NB4 (cell line): Measurements from ENCODE around the gene TMCO4.

Experiments
- DNase-seq: peaks from one replicate; pipeline ENCODE4 v3.0.0; 2010; ENCODE audit warnings: low read depth
- H3K4me3 ChIP-seq: one replicate; pipeline ENCODE4 v1.5.1; 2011; ENCODE audit warnings: mild to moderate bottlenecking, low read depth, low read length, moderate library complexity
- CTCF ChIP-seq: IDR thresholded peaks from one replicate; pipeline ENCODE4 v1.5.1; 2012; ENCODE audit warnings: low read depth, low read length
- MAX ChIP-seq: IDR thresholded peaks from 2 replicates; pipeline ENCODE4 v1.6.1; 2011; ENCODE audit warnings: low read depth, low read length
- MYC ChIP-seq: IDR thresholded peaks from 2 replicates; pipeline ENCODE4 v1.6.1; 2011; ENCODE audit warnings: low read depth, low read length
- POLR2A ChIP-seq: IDR thresholded peaks from 2 replicates; pipeline ENCODE4 v1.6.1; 2011; ENCODE audit warnings: mild to moderate bottlenecking; ENCODE audit not compliant: insufficient read length; ENCODE audit errors: extremely low read depth

The TMCO4 gene

GRCh38 chr1:19744335-19744743 lies 55.4 kb downstream of the TMCO4 start:
- TF ChIP-seq POLR2A = no peak
- DNase-seq = no peak
- no peak overlapping the region for H3K4me3 ChIP-seq

GRCh38 chr1:19743793-19744192 lies 55.9 kb downstream of the TMCO4 start:
- H3K4me3 ChIP-seq = no peak overlapping the region
- TF ChIP-seq POLR2A = no peak
- TF ChIP-seq MYC = no peak
- no peak for TF ChIP-seq CTCF
- no peak for TF ChIP-seq MAX
- no peak for DNase-seq

GRCh38 chr1:19743180-19743579 lies 56.5 kb downstream of the TMCO4 start:
- TF ChIP-seq POLR2A = no peak
- no peak for TF ChIP-seq MYC
- no peak for TF ChIP-seq CTCF
- no peak for TF ChIP-seq MAX
- no peak overlapping the region for H3K4me3 ChIP-seq
- DNase-seq = no peak

- DNase-seq = no peak
- no peak for TF ChIP-seq MYC
- TF ChIP-seq CTCF = no peak
- TF ChIP-seq MAX = no peak
- TF ChIP-seq POLR2A = no peak
- no peak overlapping the region for H3K4me3 ChIP-seq
Measured at GRCh38 chr1:19739628-19740027, 60.1 kb downstream of the TMCO4 start.

- DNase-seq = no peak
- TF ChIP-seq POLR2A = no peak
- TF ChIP-seq CTCF = no peak
- no peak for TF ChIP-seq MYC
- TF ChIP-seq MAX = no peak
- H3K4me3 ChIP-seq = no peak overlapping the region
Measured at GRCh38 chr1:19738669-19739068, 61.0 kb downstream of the TMCO4 start.

- no peak overlapping the region for H3K4me3 ChIP-seq
- TF ChIP-seq MYC = no peak
- no peak for TF ChIP-seq MAX
- no peak for TF ChIP-seq POLR2A
- TF ChIP-seq CTCF = no peak
- DNase-seq = no peak
Measured at GRCh38 chr1:19738076-19738475, 61.6 kb downstream of the TMCO4 start.
